Muscle layer of duodenum (tissue), 2 donors: Measurements from ENCODE around the gene TOP1.

ENCODE experiments used
- H3K27ac ChIP-seq: one replicate; pipeline ENCODE4 v1.7.0; 2013; ENCODE audit warnings: mild to moderate bottlenecking, low read length
- H3K27me3 ChIP-seq: one replicate; pipeline ENCODE4 v1.7.0; 2013; ENCODE audit warnings: low read depth, mild to moderate bottlenecking, control low read depth, low read length
- H3K36me3 ChIP-seq, 2 donors: one replicate each; pipeline ENCODE4 v1.7.0; 2013; ENCODE audit warnings: low read length in 2 of 2, control low read depth in 1 of 2, mild to moderate bottlenecking in 1 of 2; ENCODE audit not compliant: insufficient read depth in 2 of 2, control insufficient read depth in 1 of 2
- H3K4me1 ChIP-seq, 2 donors: one replicate each; pipeline ENCODE4 v1.7.0; 2013; ENCODE audit warnings: low read length in 2 of 2, mild to moderate bottlenecking in 2 of 2, control low read depth in 1 of 2, moderate library complexity in 1 of 2; ENCODE audit not compliant: insufficient read depth in 2 of 2, control insufficient read depth in 1 of 2
- H3K4me3 ChIP-seq, 2 donors: one replicate each; pipeline ENCODE4 v1.7.0; 2013; ENCODE audit warnings: low read length in 2 of 2, low read depth in 1 of 2, mild to moderate bottlenecking in 1 of 2
- H3K9me3 ChIP-seq, 2 donors: one replicate each; pipeline ENCODE4 v1.7.0; 2013; ENCODE audit warnings: low read length in 2 of 2, control low read depth in 1 of 2, mild to moderate bottlenecking in 1 of 2; ENCODE audit not compliant: control insufficient read depth in 1 of 2
- donor health status: healthy.

Gene TOP1

GRCh38 chr20:41049451-41049850 lies 20.8 kb downstream of the TOP1 start:
- no peaks in the 10 kb centered on the region for H3K9me3 ChIP-seq
- no peak overlapping the region for H3K4me3 ChIP-seq
- no peak overlapping the region for H3K27ac ChIP-seq
- H3K36me3 ChIP-seq, result no peaks in the 10 kb centered on the region
- H3K4me1 ChIP-seq, result peaks cover 59 to 79% of the 10 kb centered on the region in 2 donors
- H3K27me3 ChIP-seq, result no peaks in the 10 kb centered on the region

- H3K4me1 ChIP-seq, result peaks cover 61 to 89% of the 10 kb centered on the region in 2 donors
- no peak overlapping the region for H3K4me3 ChIP-seq
- H3K27ac ChIP-seq, result peak overlapping the region; percentile 12
- no peaks in the 10 kb centered on the region for H3K36me3 ChIP-seq
- H3K27me3 ChIP-seq, result no peaks in the 10 kb centered on the region
- H3K9me3 ChIP-seq, result no peaks in the 10 kb centered on the region
These were observed 21.9 kb downstream of the TOP1 start for GRCh38 chr20:41050361-41051008.

- no peaks in the 10 kb centered on the region for H3K9me3 ChIP-seq
- no peak overlapping the region for H3K4me3 ChIP-seq
- H3K27me3 ChIP-seq, result no peaks in the 10 kb centered on the region
- peak overlapping the region; percentile 25 for H3K27ac ChIP-seq
- peaks cover 59 to 88% of the 10 kb centered on the region in 2 donors for H3K4me1 ChIP-seq
- H3K36me3 ChIP-seq, result no peaks in the 10 kb centered on the region
These were observed 22.6 kb downstream of the TOP1 start for GRCh38 chr20:41051009-41051825.

GRCh38 chr20:41052742-41053419 lies 24.3 kb downstream of the TOP1 start:
- no peaks in the 10 kb centered on the region for H3K9me3 ChIP-seq
- no peaks in the 10 kb centered on the region for H3K36me3 ChIP-seq
- H3K27me3 ChIP-seq, result no peaks in the 10 kb centered on the region
- H3K4me3 ChIP-seq, result no peak overlapping the region
- no peak overlapping the region for H3K27ac ChIP-seq
- peaks cover 49 to 78% of the 10 kb centered on the region in 2 donors for H3K4me1 ChIP-seq

GRCh38 chr20:41054070-41054846 lies 25.6 kb downstream of the TOP1 start:
- H3K4me1 ChIP-seq, result peaks cover 46 to 76% of the 10 kb centered on the region in 2 donors
- no peaks in the 10 kb centered on the region for H3K27me3 ChIP-seq
- no peaks in the 10 kb centered on the region for H3K9me3 ChIP-seq
- H3K4me3 ChIP-seq, result no peak overlapping the region
- H3K36me3 ChIP-seq, result no peaks in the 10 kb centered on the region
- no peak overlapping the region for H3K27ac ChIP-seq

GRCh38 chr20:41054847-41055230 lies 26.2 kb downstream of the TOP1 start:
- Histone ChIP-seq H3K4me1 (peaks cover 41 to 70% of the 10 kb centered on the region in 2 donors), H3K9me3 (no peaks in the 10 kb centered on the region), H3K36me3 (no peaks in the 10 kb centered on the region), H3K4me3 (no peak overlapping the region), H3K27me3 (no peaks in the 10 kb centered on the region), H3K27ac (no peak overlapping the region)

- Histone ChIP-seq H3K27me3 (no peaks in the 10 kb centered on the region), H3K27ac (no peak overlapping the region), H3K9me3 (no peaks in the 10 kb centered on the region), H3K4me1 (peaks cover 33 to 62% of the 10 kb centered on the region in 2 donors), H3K36me3 (no peaks in the 10 kb centered on the region), H3K4me3 (no peak overlapping the region)
These were observed 27.1 kb downstream of the TOP1 start for GRCh38 chr20:41055679-41056078.

GRCh38 chr20:41057999-41058673 lies 29.5 kb downstream of the TOP1 start:
- Histone ChIP-seq H3K27ac (peak overlapping the region; percentile 10), H3K27me3 (no peaks in the 10 kb centered on the region), H3K36me3 (peaks cover 12 to 13% of the 10 kb centered on the region in 2 donors), H3K4me3 (no peak overlapping the region), H3K4me1 (peaks cover 14 to 39% of the 10 kb centered on the region in 2 donors), H3K9me3 (no peaks in the 10 kb centered on the region)

GRCh38 chr20:41058674-41059635 lies 30.3 kb downstream of the TOP1 start:
- Histone ChIP-seq H3K27ac (peak overlapping the region; percentile 10), H3K36me3 (peaks cover 16 to 17% of the 10 kb centered on the region in 2 donors), H3K27me3 (no peaks in the 10 kb centered on the region), H3K4me1 (peaks cover 11 to 35% of the 10 kb centered on the region in 2 donors), H3K4me3 (no peak overlapping the region), H3K9me3 (no peaks in the 10 kb centered on the region)

GRCh38 chr20:41061155-41061554 lies 32.5 kb downstream of the TOP1 start:
- Histone ChIP-seq H3K27me3 (no peaks in the 10 kb centered on the region), H3K36me3 (peaks cover 16 to 17% of the 10 kb centered on the region in 2 donors), H3K4me3 (no peak overlapping the region), H3K27ac (no peak overlapping the region), H3K4me1 (peaks cover 4 to 18% of the 10 kb centered on the region in 2 donors), H3K9me3 (no peaks in the 10 kb centered on the region)
